Measurements from ENCODE around the gene SDC4. TPM values are rescaled to one million over a fixed set of nuclear protein-coding genes. Genes with fewer than 3 reads are reported as not detected.
A peak's percentile ranks its signal among the peaks of the same experiment; 100 is the strongest.

Gene SDC4
- total and polyA plus RNA-seq, 2 experiments from 2014 or later: 28.5 to 39.9 TPM

GRCh38 chr20:45353746-45354145, 5.5 kb upstream of the SDC4 start:
- peaks cover 22% of the 10 kb centered on the region; the same call in 2 of the 3 replicates for H3K4me1 Mint-ChIP-seq
- H3K4me3 Mint-ChIP-seq: no peak overlapping the region
- peak; percentile 51 for ATAC-seq
- TF ChIP-seq REST (IDR thresholded peaks at IDR 0.05; ENCODE audit: unreplicated experiment): no peak
- no peak for TF ChIP-seq ZNF114 (CRISPR knock-in tag; IDR thresholded peaks at IDR 0.05)
- TF ChIP-seq CREB1 (CRISPR knock-in tag; IDR thresholded peaks at IDR 0.05; ENCODE audit: low read depth): no peak
- no peak for TF ChIP-seq ETS1 (IDR thresholded peaks at IDR 0.05)
- TF ChIP-seq EZH2 (IDR thresholded peaks at IDR 0.05; ENCODE audit: low read depth, unreplicated experiment): no peak
- no peak for TF ChIP-seq JUNB (IDR thresholded peaks at IDR 0.05; ENCODE audit: unreplicated experiment)
- no peak for TF ChIP-seq CTCF (conservative IDR thresholded peaks at IDR 0.05; ENCODE audit: low read depth in 2 of 2)
- TF ChIP-seq EZH2phosphoT487 (IDR thresholded peaks at IDR 0.05; ENCODE audit: unreplicated experiment): no peak
- no peak for TF ChIP-seq ZNF331 (CRISPR knock-in tag; IDR thresholded peaks at IDR 0.05; ENCODE audit: low read depth)
- no peak for TF ChIP-seq POLR2AphosphoS5 (IDR thresholded peaks at IDR 0.05; ENCODE audit: low read depth)
- no peak for TF ChIP-seq NANOG (IDR thresholded peaks at IDR 0.05; ENCODE audit: borderline replicate concordance)
- no peak for TF ChIP-seq ZNF462 (CRISPR knock-in tag; IDR thresholded peaks at IDR 0.05)
- no peak for TF ChIP-seq STAT1 (IDR thresholded peaks at IDR 0.05; ENCODE audit: unreplicated experiment)
- H3K9me3 Mint-ChIP-seq: no peaks in the 10 kb centered on the region
- H3K4me3 ChIP-seq: no peak overlapping the region
- no peaks in the 10 kb centered on the region for H3K36me3 ChIP-seq (ENCODE audit: insufficient read depth)
- no peaks in the 10 kb centered on the region for H4K20me1 ChIP-seq (replicated peaks; ENCODE audit: insufficient read depth)
- H3K27me3 ChIP-seq (ENCODE audit: insufficient read depth): no peaks in the 10 kb centered on the region
- no peak overlapping the region; the same call in 1 of the 2 replicates for H3K4me2 ChIP-seq
- H3K79me2 ChIP-seq (replicated peaks; ENCODE audit: insufficient read depth): no peaks in the 10 kb centered on the region
- peak overlapping the region; percentile 84 for H2AFZ ChIP-seq
- H3K4me1 ChIP-seq (ENCODE audit: insufficient read depth): peaks cover 6% of the 10 kb centered on the region; the same call in 1 of the 2 replicates
- H3K27ac ChIP-seq (ENCODE audit: low read depth): no peak overlapping the region
- H3K27ac Mint-ChIP-seq: no peak overlapping the region
- no peaks in the 10 kb centered on the region for H3K36me3 Mint-ChIP-seq (ENCODE audit: low read depth)
- H3K9me2 ChIP-seq (ENCODE audit: insufficient read depth): no peaks in the 10 kb centered on the region
- no peaks in the 10 kb centered on the region for H3K27me3 Mint-ChIP-seq (ENCODE audit: insufficient read depth, low read depth, poor library complexity)
- no peak for DNase-seq (ENCODE audit: low spot score)
- H3F3A ChIP-seq (replicated peaks; ENCODE audit: low read depth): no peaks in the 10 kb centered on the region
